ENCODE data around the gene IFITM5. TPM values are rescaled to one million over a fixed set of nuclear protein-coding genes. Genes with fewer than 3 reads are reported as not detected.

IFITM5 gene
- polyA plus RNA-seq, 1 donor from 2014 or later, result not detected

DNA sequence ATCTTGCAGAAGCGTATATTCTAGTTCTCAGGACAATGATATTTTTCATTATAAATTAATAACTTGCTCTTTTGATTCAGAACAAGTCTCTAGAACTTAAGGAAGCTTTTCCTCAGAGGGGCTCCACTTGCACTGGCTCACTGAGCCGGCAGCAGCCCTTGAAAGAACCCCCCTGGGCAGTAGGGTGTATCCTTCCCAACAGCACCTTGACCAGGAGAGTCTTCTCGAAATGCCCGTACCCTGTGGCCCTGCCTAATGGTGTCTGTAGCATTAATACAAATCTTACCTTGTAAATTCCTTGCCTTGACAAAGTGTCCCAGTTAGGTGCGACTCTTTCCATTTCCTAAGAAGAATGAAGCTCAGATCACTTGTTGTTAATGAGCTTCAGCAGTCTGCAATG lies 49.1 kb downstream of the IFITM5 start:
- TF ChIP-seq SMC3 (conservative IDR thresholded peaks at IDR 0.05; ENCODE audit: poor library complexity) (no peak), EP300 (conservative IDR thresholded peaks at IDR 0.05; ENCODE audit: poor library complexity, severe bottlenecking) (no peak), POLR2AphosphoS5 (IDR thresholded peaks at IDR 0.05) (no peak), RAD21 (conservative IDR thresholded peaks at IDR 0.05) (no peak)
- TF ChIP-seq, protein P1, sequence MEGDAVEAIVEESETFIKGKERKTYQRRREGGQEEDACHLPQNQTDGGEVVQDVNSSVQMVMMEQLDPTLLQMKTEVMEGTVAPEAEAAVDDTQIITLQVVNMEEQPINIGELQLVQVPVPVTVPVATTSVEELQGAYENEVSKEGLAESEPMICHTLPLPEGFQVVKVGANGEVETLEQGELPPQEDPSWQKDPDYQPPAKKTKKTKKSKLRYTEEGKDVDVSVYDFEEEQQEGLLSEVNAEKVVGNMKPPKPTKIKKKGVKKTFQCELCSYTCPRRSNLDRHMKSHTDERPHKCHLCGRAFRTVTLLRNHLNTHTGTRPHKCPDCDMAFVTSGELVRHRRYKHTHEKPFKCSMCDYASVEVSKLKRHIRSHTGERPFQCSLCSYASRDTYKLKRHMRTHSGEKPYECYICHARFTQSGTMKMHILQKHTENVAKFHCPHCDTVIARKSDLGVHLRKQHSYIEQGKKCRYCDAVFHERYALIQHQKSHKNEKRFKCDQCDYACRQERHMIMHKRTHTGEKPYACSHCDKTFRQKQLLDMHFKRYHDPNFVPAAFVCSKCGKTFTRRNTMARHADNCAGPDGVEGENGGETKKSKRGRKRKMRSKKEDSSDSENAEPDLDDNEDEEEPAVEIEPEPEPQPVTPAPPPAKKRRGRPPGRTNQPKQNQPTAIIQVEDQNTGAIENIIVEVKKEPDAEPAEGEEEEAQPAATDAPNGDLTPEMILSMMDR (IDR thresholded peaks at IDR 0.05; ENCODE audit: poor library complexity, severe bottlenecking), result no peak
- Histone ChIP-seq H3K27me3 (ENCODE audit: insufficient read depth, low read depth, low read length) (no peaks in the 10 kb centered on the region), H3K9me2 (ENCODE audit: insufficient read depth, low read length) (no peaks in the 10 kb centered on the region), H3K27ac (ENCODE audit: low read length) (no peak overlapping the region), H3K4me3 (ENCODE audit: low read length) (no peak overlapping the region), H3K9ac (ENCODE audit: low read length) (no peak overlapping the region), H3K79me2 (replicated peaks; ENCODE audit: insufficient read depth, low read length) (no peaks in the 10 kb centered on the region), H3K9me3 (ENCODE audit: low read length) (no peaks in the 10 kb centered on the region), H3K36me3 (ENCODE audit: insufficient read depth, low read length) (no peaks in the 10 kb centered on the region), H3K4me2 (ENCODE audit: low read length) (no peak overlapping the region), H2AFZ (ENCODE audit: low read depth, low read length) (no peak overlapping the region), H4K20me1 (ENCODE audit: insufficient read depth) (no peaks in the 10 kb centered on the region), H3F3A (ENCODE audit: insufficient read depth, low read length, poor library complexity, severe bottlenecking) (no peaks in the 10 kb centered on the region)

DNA sequence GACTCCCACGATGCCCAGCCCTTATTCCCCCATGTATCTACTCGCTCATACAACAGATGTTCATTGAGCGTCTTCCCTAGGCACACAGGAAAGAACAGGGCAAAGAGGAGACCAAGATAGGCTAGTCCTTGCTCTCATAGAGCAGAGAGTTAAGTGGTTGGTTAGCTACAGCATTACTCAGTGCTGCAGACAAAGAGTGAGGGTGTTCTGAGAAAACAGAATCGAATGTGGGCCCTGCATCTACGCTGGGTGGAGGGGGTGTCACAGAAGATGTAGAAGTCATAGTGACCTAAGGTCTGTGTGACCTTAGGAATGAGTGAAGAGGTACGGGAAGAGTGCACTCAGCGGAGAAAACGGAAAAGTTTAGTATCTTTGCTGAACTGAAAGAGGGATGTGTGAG lies 50.3 kb downstream of the IFITM5 start:
- Histone ChIP-seq H4K20me1 (ENCODE audit: insufficient read depth) (no peaks in the 10 kb centered on the region), H3K79me2 (replicated peaks; ENCODE audit: insufficient read depth, low read length) (no peaks in the 10 kb centered on the region), H3F3A (ENCODE audit: insufficient read depth, low read length, poor library complexity, severe bottlenecking) (no peaks in the 10 kb centered on the region), H3K4me2 (ENCODE audit: low read length) (no peak overlapping the region), H3K4me3 (ENCODE audit: low read length) (no peak overlapping the region), H3K36me3 (ENCODE audit: insufficient read depth, low read length) (no peaks in the 10 kb centered on the region), H3K27ac (ENCODE audit: low read length) (no peak overlapping the region), H3K27me3 (ENCODE audit: insufficient read depth, low read depth, low read length) (no peaks in the 10 kb centered on the region), H3K9me3 (ENCODE audit: low read length) (no peaks in the 10 kb centered on the region), H3K9me2 (ENCODE audit: insufficient read depth, low read length) (no peaks in the 10 kb centered on the region), H2AFZ (ENCODE audit: low read depth, low read length) (no peak overlapping the region), H3K9ac (ENCODE audit: low read length) (no peak overlapping the region)
- TF ChIP-seq EP300 (conservative IDR thresholded peaks at IDR 0.05; ENCODE audit: poor library complexity, severe bottlenecking), result no peak
- TF ChIP-seq, protein P1 (IDR thresholded peaks at IDR 0.05; ENCODE audit: poor library complexity, severe bottlenecking), result no peak

Small RNAs within 50 kb of the gene (small RNA-seq; reads per million reads assigned to genes)
- gene AC136475.6, result 0 reads per million in 3 experiments

Other genes starting within 250 kb of the IFITM5 start
- not detected in 2 replicates for gene SCGB1C1, start 106.4 kb downstream of the IFITM5 start, polyA plus RNA-seq
- 6.7 and 7.6 TPM in 2 replicates for gene BET1L, start 92.1 kb downstream of the IFITM5 start, polyA plus RNA-seq
- 128 and 152 TPM in 2 replicates for gene RIC8A, start 91.8 kb downstream of the IFITM5 start, polyA plus RNA-seq
- 32.9 and 38.8 TPM in 2 replicates for gene SIRT3, start 63.2 kb downstream of the IFITM5 start, polyA plus RNA-seq
- 174 and 183 TPM in 2 replicates for gene PSMD13, start 62.5 kb downstream of the IFITM5 start, polyA plus RNA-seq
- gene NLRP6, start 21.1 kb downstream of the IFITM5 start, polyA plus RNA-seq, result not detected in 2 replicates
- 2.1 and 6.0 TPM in 2 replicates for gene PGGHG, start 10.4 kb downstream of the IFITM5 start, polyA plus RNA-seq
- gene IFITM2, start 8.3 kb upstream of the IFITM5 start, polyA plus RNA-seq, result 2.3 TPM in 1 of 2 replicates, not detected in the other
- 0.35 TPM in 1 of 2 replicates, not detected in the other for gene IFITM1, start 14.5 kb upstream of the IFITM5 start, polyA plus RNA-seq
- not detected in 2 replicates for gene IFITM3, start 21.3 kb upstream of the IFITM5 start, polyA plus RNA-seq
- gene B4GALNT4, start 70.0 kb upstream of the IFITM5 start, polyA plus RNA-seq, result 440 and 478 TPM in 2 replicates
- gene PKP3, start 94.7 kb upstream of the IFITM5 start, polyA plus RNA-seq, result not detected in 2 replicates
- gene SIGIRR, start 115.5 kb upstream of the IFITM5 start, polyA plus RNA-seq, result 1.6 and 5.6 TPM in 2 replicates
- gene ANO9, start 142.5 kb upstream of the IFITM5 start, polyA plus RNA-seq, result not detected in 2 replicates
- 39.1 and 54.3 TPM in 2 replicates for gene PTDSS2, start 150.8 kb upstream of the IFITM5 start, polyA plus RNA-seq
- gene RNH1, start 207.7 kb upstream of the IFITM5 start, polyA plus RNA-seq, result 71.8 and 82.4 TPM in 2 replicates
- gene HRAS, start 236.1 kb upstream of the IFITM5 start, polyA plus RNA-seq, result 119 and 120 TPM in 2 replicates
- 0.76 and 1.3 TPM in 2 replicates for gene LRRC56, start 238.0 kb upstream of the IFITM5 start, polyA plus RNA-seq